Tibial artery (tissue), 4 donors: ENCODE data around the gene TM4SF4.

Source experiments
- DNase-seq, 2 donors: peaks; one replicate each; pipeline ENCODE4 v3.0.0-alpha.2; 2019
- H3K27ac ChIP-seq, 2 donors: fragments of 200-600 bp; sonication (generic) in 1 of 2; 1 replicate in 1 of 2; 2 replicates in 1 of 2; pipeline ENCODE4 v1.5.1; 2018 to 2019; ENCODE audit warnings: mild to moderate bottlenecking in 1 of 2
- H3K27me3 ChIP-seq, 2 donors: fragments of 200-600 bp; sonication (generic) in 1 of 2; one replicate each; pipeline versions ENCODE4 v1.5.1 to v1.6.0; 2016 to 2019
- H3K36me3 ChIP-seq, 3 donors: fragments of 200-600 bp; sonication (generic) in 2 of 3; one replicate each; pipeline ENCODE4 v1.5.1; 2016 to 2019; ENCODE audit warnings: mild to moderate bottlenecking in 2 of 3
- H3K4me1 ChIP-seq, 4 donors: fragments of 200-600 bp; sonication (generic) in 2 of 4; 1 replicate in 3 of 4; 2 replicates in 1 of 4; pipeline ENCODE4 v1.5.1; 2016 to 2019
- H3K4me3 ChIP-seq, 2 donors: fragments of 200-600 bp; sonication (generic) in 1 of 2; 1 replicate in 1 of 2; 2 replicates in 1 of 2; pipeline ENCODE4 v1.5.1; 2018 to 2019; ENCODE audit warnings: mild to moderate bottlenecking in 2 of 2
- H3K9me3 ChIP-seq, 3 donors: fragments of 200-600 bp; sonication (generic) in 1 of 3; one replicate each; pipeline ENCODE4 v1.5.1; 2016 to 2019
- intact Hi-C: fragments of 100-400 bp; cut with DNase I; formaldehyde crosslinking; loops from one replicate; pipeline ENCODE4 v1.15.0; 2023; ENCODE audit warnings: low total_unique reads
- TF ChIP-seq, protein P1 (sequence below), 2 experiments: fragments of 200-600 bp in 1 of 2; fragments of 450-650 bp in 1 of 2; IDR thresholded peaks; one replicate each; pipeline ENCODE4 v1.5.1; 2017 to 2019; ENCODE audit warnings: antibody characterized with exemption in 2 of 2, mild to moderate bottlenecking in 1 of 2, moderate library complexity in 1 of 2

TM4SF4 gene

DNA sequence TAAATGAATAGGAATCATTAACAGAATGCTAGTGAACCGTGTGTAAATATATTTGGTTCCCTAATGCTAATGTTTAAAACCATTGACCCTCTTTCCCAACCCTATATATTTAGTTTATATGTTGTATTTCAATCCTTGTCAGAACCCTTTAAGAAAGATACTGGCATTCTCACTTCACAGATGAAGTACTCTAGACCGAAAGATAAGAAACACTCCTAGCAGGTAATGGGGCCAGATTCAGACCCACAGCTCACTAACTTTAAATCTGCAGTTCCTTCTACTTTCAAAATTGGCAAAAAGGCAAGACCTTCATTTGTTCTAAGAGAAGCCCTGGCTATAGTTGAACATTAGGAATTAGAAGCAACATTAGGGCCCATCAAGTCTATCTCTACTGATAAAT lies 42.3 kb upstream of the TM4SF4 start:
- intact Hi-C loops, result no loop called here
- no peaks in the 10 kb centered on the region for H3K4me1 ChIP-seq
- no peaks in the 10 kb centered on the region for H3K27me3 ChIP-seq
- no peak for DNase-seq
- H3K4me3 ChIP-seq, result no peak overlapping the region
- no peaks in the 10 kb centered on the region for H3K9me3 ChIP-seq
- TF ChIP-seq, protein P1, sequence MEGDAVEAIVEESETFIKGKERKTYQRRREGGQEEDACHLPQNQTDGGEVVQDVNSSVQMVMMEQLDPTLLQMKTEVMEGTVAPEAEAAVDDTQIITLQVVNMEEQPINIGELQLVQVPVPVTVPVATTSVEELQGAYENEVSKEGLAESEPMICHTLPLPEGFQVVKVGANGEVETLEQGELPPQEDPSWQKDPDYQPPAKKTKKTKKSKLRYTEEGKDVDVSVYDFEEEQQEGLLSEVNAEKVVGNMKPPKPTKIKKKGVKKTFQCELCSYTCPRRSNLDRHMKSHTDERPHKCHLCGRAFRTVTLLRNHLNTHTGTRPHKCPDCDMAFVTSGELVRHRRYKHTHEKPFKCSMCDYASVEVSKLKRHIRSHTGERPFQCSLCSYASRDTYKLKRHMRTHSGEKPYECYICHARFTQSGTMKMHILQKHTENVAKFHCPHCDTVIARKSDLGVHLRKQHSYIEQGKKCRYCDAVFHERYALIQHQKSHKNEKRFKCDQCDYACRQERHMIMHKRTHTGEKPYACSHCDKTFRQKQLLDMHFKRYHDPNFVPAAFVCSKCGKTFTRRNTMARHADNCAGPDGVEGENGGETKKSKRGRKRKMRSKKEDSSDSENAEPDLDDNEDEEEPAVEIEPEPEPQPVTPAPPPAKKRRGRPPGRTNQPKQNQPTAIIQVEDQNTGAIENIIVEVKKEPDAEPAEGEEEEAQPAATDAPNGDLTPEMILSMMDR (IDR thresholded peaks at IDR 0.05), result no peak
- no peak overlapping the region for H3K27ac ChIP-seq
- H3K36me3 ChIP-seq, result no peaks in the 10 kb centered on the region

DNA sequence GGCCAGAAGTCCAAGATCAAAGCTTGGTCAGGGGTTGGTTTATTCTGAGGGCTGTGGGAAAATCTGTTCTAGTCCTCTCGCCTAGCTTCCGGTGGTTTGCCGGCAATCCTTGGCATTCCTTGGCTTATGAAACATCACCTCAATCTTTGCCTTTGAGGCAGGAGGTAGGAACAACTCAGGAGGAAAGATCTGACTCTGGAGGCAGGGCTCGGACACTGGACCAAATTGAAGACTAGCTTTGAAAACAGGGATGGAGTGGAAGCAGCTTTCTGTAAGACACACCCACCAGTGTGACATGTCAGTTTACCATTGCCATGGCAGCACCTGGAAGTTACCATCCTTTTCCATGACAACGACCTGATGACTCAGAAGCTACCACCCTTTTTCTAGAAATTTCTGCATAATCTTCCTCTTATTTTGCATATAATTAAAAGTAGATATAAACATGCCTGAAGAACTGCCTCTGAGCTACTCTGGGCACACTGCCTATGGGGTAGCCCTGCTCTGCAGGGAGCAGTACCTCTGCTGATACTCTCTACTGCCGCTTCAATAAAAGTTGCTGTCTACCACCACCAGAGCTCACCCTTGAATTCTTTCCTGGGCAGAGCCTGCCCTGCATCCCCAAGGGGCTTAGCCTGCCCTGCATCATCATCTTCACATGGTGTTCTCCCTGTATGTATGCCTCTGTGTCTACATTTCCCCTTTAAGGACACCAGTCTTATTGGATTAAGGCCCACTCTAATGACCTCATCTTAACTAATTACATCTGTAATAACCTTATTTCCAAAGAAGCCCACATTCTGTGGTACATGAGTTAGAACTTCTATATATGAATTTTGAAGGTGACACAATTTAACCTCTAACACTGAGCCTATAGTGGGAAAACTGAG lies 38.3 kb upstream of the TM4SF4 start:
- Histone ChIP-seq H3K4me1 (no peaks in the 10 kb centered on the region), H3K36me3 (no peaks in the 10 kb centered on the region), H3K4me3 (no peak overlapping the region), H3K9me3 (no peaks in the 10 kb centered on the region), H3K27ac (no peak overlapping the region), H3K27me3 (no peaks in the 10 kb centered on the region)
- DNase-seq, result no peak
- TF ChIP-seq, protein P1 (IDR thresholded peaks at IDR 0.05), result no peak
- intact Hi-C loops, result no loop called here

DNA sequence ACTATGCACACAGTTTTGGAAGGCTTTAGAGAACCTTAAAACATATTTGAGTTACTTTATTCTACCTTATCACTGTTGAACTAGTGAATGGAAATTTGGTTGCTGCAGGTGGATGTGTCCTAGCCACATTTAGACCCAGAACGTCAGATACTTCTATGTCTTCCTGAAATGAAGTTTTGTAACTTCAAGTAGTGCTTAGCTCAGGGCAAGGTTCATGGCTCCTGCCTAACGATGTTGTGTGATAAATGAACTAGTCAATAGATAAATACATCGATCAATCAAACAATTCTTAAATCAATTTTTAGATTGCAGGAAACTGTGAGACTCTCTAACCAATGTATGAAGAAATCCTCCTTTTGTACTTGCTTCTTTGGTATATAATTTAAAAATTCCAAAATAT lies 37.2 kb upstream of the TM4SF4 start:
- no peak overlapping the region for H3K27ac ChIP-seq
- H3K27me3 ChIP-seq, result no peaks in the 10 kb centered on the region
- TF ChIP-seq, protein P1 (IDR thresholded peaks at IDR 0.05), result no peak
- no peaks in the 10 kb centered on the region for H3K9me3 ChIP-seq
- H3K36me3 ChIP-seq, result no peaks in the 10 kb centered on the region
- intact Hi-C loops, result no loop called here
- H3K4me1 ChIP-seq, result peaks cover 0 to 7% (median 0%) of the 10 kb centered on the region in 4 donors
- no peak for DNase-seq
- H3K4me3 ChIP-seq, result no peak overlapping the region

DNA sequence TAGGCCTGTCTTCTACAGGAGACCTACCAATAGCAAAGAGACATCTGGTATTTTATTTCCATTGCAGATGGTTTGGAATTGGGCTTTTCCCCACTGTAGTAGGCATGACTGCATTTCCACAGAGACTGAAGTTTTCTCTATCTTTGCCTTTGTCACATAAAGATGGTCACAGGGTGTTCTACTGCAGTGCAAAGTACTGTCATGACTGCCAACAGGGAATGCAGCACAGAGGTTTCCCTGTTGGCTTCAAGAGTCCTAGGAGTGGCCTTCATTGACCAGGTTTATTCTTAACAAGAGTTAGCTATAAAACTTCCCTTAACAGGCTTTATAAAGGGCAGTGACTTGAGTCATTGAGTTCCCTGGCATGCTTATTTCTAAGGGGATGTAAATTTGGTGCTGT lies 36.8 kb upstream of the TM4SF4 start:
- DNase-seq, result no peak
- no peaks in the 10 kb centered on the region for H3K36me3 ChIP-seq
- H3K4me3 ChIP-seq, result no peak overlapping the region
- no peaks in the 10 kb centered on the region for H3K9me3 ChIP-seq
- TF ChIP-seq, protein P1 (IDR thresholded peaks at IDR 0.05), result no peak
- intact Hi-C loops, result no loop called here
- peaks cover 0 to 11% (median 0%) of the 10 kb centered on the region in 4 donors for H3K4me1 ChIP-seq
- H3K27ac ChIP-seq, result no peak overlapping the region
- no peaks in the 10 kb centered on the region for H3K27me3 ChIP-seq

DNA sequence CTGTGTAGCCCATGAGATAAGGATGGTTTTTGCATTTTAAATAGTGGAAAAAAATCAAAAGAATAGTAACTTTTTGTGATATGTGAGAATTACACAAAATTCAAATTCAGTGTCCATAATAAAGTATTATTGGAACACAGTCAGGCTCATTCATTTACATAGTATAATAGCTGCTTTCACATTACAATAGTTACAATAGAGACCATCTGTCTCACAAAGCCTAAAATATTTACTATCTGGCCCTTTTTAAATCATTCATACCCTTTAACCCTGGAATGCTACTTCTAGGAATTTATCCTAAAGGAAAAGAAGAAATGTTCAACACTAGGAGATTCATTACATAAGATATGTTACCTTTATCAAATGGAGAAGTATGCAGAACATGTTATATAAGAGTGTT lies 35.5 kb upstream of the TM4SF4 start:
- no peak for DNase-seq
- H3K27me3 ChIP-seq, result no peaks in the 10 kb centered on the region
- TF ChIP-seq, protein P1 (IDR thresholded peaks at IDR 0.05), result no peak
- intact Hi-C loops, result no loop called here
- no peak overlapping the region for H3K4me3 ChIP-seq
- no peak overlapping the region for H3K27ac ChIP-seq
- no peaks in the 10 kb centered on the region for H3K36me3 ChIP-seq
- H3K4me1 ChIP-seq, result peaks cover 0 to 21% (median 2%) of the 10 kb centered on the region in 4 donors
- no peaks in the 10 kb centered on the region for H3K9me3 ChIP-seq
